ENCODE data around the gene COL18A1. TPM values are rescaled to one million over a fixed set of nuclear protein-coding genes. Genes with fewer than 3 reads are reported as not detected.
"Not testable (repeated sequence)": the region's sequence is repeated elsewhere in the genome, so short reads cannot be mapped to it uniquely, and the experiment has no call there.

Gene COL18A1
- total and polyA plus RNA-seq, 8 donors = 38.7 to 301 (median 77.8) TPM

- WGBS, 2 donors = 65 to 77% methylated on average over 29 of the region's 29 CpGs
- H3K4me1 ChIP-seq = no peaks in the 10 kb centered on the region
- FAIRE-seq (no peak), ATAC-seq (no peak), DNase-seq (peak in 1 of 6 donors; percentile 42)
- no peaks in the 10 kb centered on the region for H3K27me3 ChIP-seq
- H3K36me3 ChIP-seq = no peaks in the 10 kb centered on the region
- no peak overlapping the region for H3K27ac ChIP-seq
- no peak overlapping the region for H3K4me3 ChIP-seq
- intact Hi-C loops (cut with DNase I) = loop anchor here in 2 of 3 donors (5.0 to 10.0 kb wide), 3 partner anchors 38 to 258 kb away; no protein-coding TSS in a partner anchor
- TF ChIP-seq CTCF (IDR thresholded peaks at IDR 0.05) = no peak
- H3K9me3 ChIP-seq = no peaks in the 10 kb centered on the region
Observed at GRCh38 chr21:45559216-45560105, 154.5 kb downstream of the COL18A1 start.

GRCh38 chr21:45560106-45561021, 155.4 kb downstream of the COL18A1 start:
- Histone ChIP-seq H3K4me1 (no peaks in the 10 kb centered on the region), H3K36me3 (no peaks in the 10 kb centered on the region), H3K4me3 (no peak overlapping the region), H3K9me3 (no peaks in the 10 kb centered on the region), H3K27ac (no peak overlapping the region), H3K27me3 (peaks cover 0 to 4% (median 0%) of the 10 kb centered on the region in 4 donors)
- intact Hi-C loops (cut with DNase I) = no loop called here
- DNase-seq (peak in 1 of 6 donors; percentile 39), ATAC-seq (no peak), FAIRE-seq (no peak)
- WGBS, 2 donors = 67 to 75% methylated on average over 30 of the region's 30 CpGs
- TF ChIP-seq CTCF (IDR thresholded peaks at IDR 0.05) = no peak

GRCh38 chr21:45561241-45561640, 156.3 kb downstream of the COL18A1 start:
- 77 to 90% methylated on average over 8 of the region's 8 CpGs for WGBS, 2 donors

GRCh38 chr21:45562402-45562801, 157.4 kb downstream of the COL18A1 start:
- DNase-seq (no peak), FAIRE-seq (no peak), ATAC-seq (no peak)
- 52 to 71% methylated on average over 10 of the region's 10 CpGs for WGBS, 2 donors
- no peak for TF ChIP-seq CTCF (IDR thresholded peaks at IDR 0.05)
- H3K4me3 ChIP-seq = no peak overlapping the region
- peaks cover 0 to 6% (median 0%) of the 10 kb centered on the region in 4 donors for H3K27me3 ChIP-seq
- no peaks in the 10 kb centered on the region for H3K4me1 ChIP-seq
- H3K27ac ChIP-seq = no peak overlapping the region
- intact Hi-C loops (cut with DNase I) = no loop called here
- no peaks in the 10 kb centered on the region for H3K9me3 ChIP-seq
- no peaks in the 10 kb centered on the region for H3K36me3 ChIP-seq

More at GRCh38 chr21:45561241-45561640, 156.3 kb downstream of the COL18A1 start:
- H3K27me3 ChIP-seq; intact Hi-C loops (cut with DNase I); H3K9me3 ChIP-seq; H3K4me3 ChIP-seq; ATAC-seq; H3K4me1 ChIP-seq; H3K27ac ChIP-seq; H3K36me3 ChIP-seq; DNase-seq; FAIRE-seq: not testable (repeated sequence)

GRCh38 chr21:45562965-45563364, 158.0 kb downstream of the COL18A1 start:
- ATAC-seq = no peak
- TF ChIP-seq CTCF (IDR thresholded peaks at IDR 0.05) = no peak
- Histone ChIP-seq H3K9me3 (no peaks in the 10 kb centered on the region), H3K27ac (no peak overlapping the region), H3K36me3 (no peaks in the 10 kb centered on the region), H3K27me3 (peaks cover 0 to 6% (median 0%) of the 10 kb centered on the region in 4 donors), H3K4me1 (no peaks in the 10 kb centered on the region), H3K4me3 (no peak overlapping the region)
- no peak for FAIRE-seq
- DNase-seq = no peak
- 8 to 11% methylated on average over 6 of the region's 6 CpGs for WGBS, 2 donors
- intact Hi-C loops (cut with DNase I) = no loop called here
